H1 (cell line): ENCODE data around the gene ZCCHC10. TPM values are rescaled to one million over a fixed set of nuclear protein-coding genes. Genes with fewer than 3 reads are reported as not detected.

ENCODE experiments used
- CTCF ChIA-PET: fragments of 300-600 bp; sonication (Branson Sonifier 250); formaldehyde crosslinking; loops from one replicate; lab custom pipeline; 2021; ENCODE audit not compliant: partially characterized antibody; lab: Charles Lee
- POLR2A ChIA-PET: fragments of 300-600 bp; sonication (Branson Sonifier 250); formaldehyde crosslinking; loops from one replicate; lab custom pipeline; 2021; ENCODE audit warnings: inconsistent platforms; ENCODE audit not compliant: partially characterized antibody; lab: Charles Lee
- DNase-seq, 2 experiments: peaks; one replicate each; pipeline versions ENCODE4 v3.0.0 to v3.0.0-alpha.2; 2010 to 2022; ENCODE audit warnings: low spot score in 2 of 2, low read depth in 1 of 2, mixed read lengths in 1 of 2
- FAIRE-seq: peaks from 2 replicates; lab custom pipeline; 2011; peaks lifted over from hg19 to GRCh38; lab: Jason Lieb, UNC
- H2AFZ ChIP-seq: 2 replicates; pipeline ENCODE4 v1.8.1; 2012; ENCODE audit warnings: low read length, inconsistent platforms
- H2AK5ac ChIP-seq: 2 replicates; pipeline ENCODE4 v1.6.1; 2013; ENCODE audit warnings: low read depth, low read length
- H2BK120ac ChIP-seq: replicated peaks from 2 replicates; pipeline ENCODE3; 2013; ENCODE audit warnings: low read depth, low read length, inconsistent platforms
- H2BK12ac ChIP-seq: 2 replicates; pipeline ENCODE4 v1.6.1; 2013; ENCODE audit warnings: low read depth, low read length
- H2BK15ac ChIP-seq: 2 replicates; pipeline ENCODE4 v1.6.1; 2013; ENCODE audit warnings: low read length
- H2BK20ac ChIP-seq: 2 replicates; pipeline ENCODE4 v1.6.1; 2013; ENCODE audit warnings: low read length
- H2BK5ac ChIP-seq: 2 replicates; pipeline ENCODE4 v1.6.1; 2013; ENCODE audit warnings: low read depth, low read length
- H3K14ac ChIP-seq: 2 replicates; pipeline ENCODE4 v1.6.1; 2013; ENCODE audit warnings: inconsistent platforms; ENCODE audit not compliant: insufficient read length
- H3K18ac ChIP-seq: 2 replicates; pipeline ENCODE4 v1.6.1; 2013; ENCODE audit warnings: low read length; ENCODE audit errors: extremely low read depth
- H3K23ac ChIP-seq: 2 replicates; pipeline ENCODE4 v1.6.1; 2013; ENCODE audit warnings: inconsistent platforms; ENCODE audit not compliant: insufficient read length
- H3K23me2 ChIP-seq: 2 replicates; pipeline ENCODE4 v1.6.1; 2013; ENCODE audit warnings: low read depth, low read length
- H3K27ac ChIP-seq: 2 replicates; pipeline ENCODE4 v1.6.1; 2011; ENCODE audit warnings: low read depth, low read length, inconsistent platforms
- H3K27me3 ChIP-seq, 4 experiments: replicated peaks in 1 of 4; 1 replicate in 1 of 4; 2 replicates in 3 of 4; pipeline versions ENCODE4 v1.6.1 to v1.8.1; 2011 to 2013; ENCODE audit warnings: low read length in 3 of 4, mild to moderate bottlenecking in 3 of 4, inconsistent platforms in 2 of 4, mixed read lengths in 2 of 4, moderate library complexity in 1 of 4; ENCODE audit not compliant: control insufficient read depth in 3 of 4, insufficient read depth in 3 of 4; ENCODE audit errors: extremely low read depth in 1 of 4
- H3K36me3 ChIP-seq, 4 experiments: 2 replicates each; pipeline versions ENCODE4 v1.6.1 to v1.8.1; 2011 to 2013; ENCODE audit warnings: mild to moderate bottlenecking in 4 of 4, low read length in 3 of 4, moderate library complexity in 2 of 4, control low read depth in 1 of 4, inconsistent platforms in 1 of 4; ENCODE audit not compliant: insufficient read depth in 4 of 4, control insufficient read depth in 2 of 4
- H3K4ac ChIP-seq: replicated peaks from 2 replicates; pipeline ENCODE3; 2013; ENCODE audit warnings: low read length, low read depth, mixed read lengths, inconsistent platforms; ENCODE audit not compliant: insufficient read length
- H3K4me1 ChIP-seq, 4 experiments: replicated peaks in 1 of 4; 1 replicate in 1 of 4; 2 replicates in 3 of 4; pipeline versions ENCODE4 v1.6.1 to v1.8.1; 2011 to 2013; ENCODE audit warnings: low read length in 3 of 4, inconsistent platforms in 2 of 4, mixed read lengths in 1 of 4; ENCODE audit not compliant: insufficient read depth in 4 of 4, control insufficient read depth in 3 of 4
- H3K4me2 ChIP-seq, 2 experiments: 2 replicates each; pipeline versions ENCODE4 v1.6.1 to v1.8.1; 2011 to 2013; ENCODE audit warnings: low read depth in 2 of 2, low read length in 2 of 2, control low read depth in 1 of 2, inconsistent platforms in 1 of 2, mild to moderate bottlenecking in 1 of 2; ENCODE audit not compliant: insufficient read depth in 1 of 2
- H3K4me3 ChIP-seq, 4 experiments: fragments of 200-600, 300-600 bp in 1 of 4; sonication (generic), shearing (Covaris generic), sonication (Bioruptor Twin) in 1 of 4; 2 replicates each; pipeline versions ENCODE4 v1.5.1 to v1.8.1; 2011 to 2016; ENCODE audit warnings: low read length in 4 of 4, low read depth in 3 of 4, control low read depth in 2 of 4, inconsistent platforms in 2 of 4, mild to moderate bottlenecking in 2 of 4, mixed read lengths in 1 of 4, moderate library complexity in 1 of 4; ENCODE audit not compliant: insufficient read depth in 2 of 4; ENCODE audit errors: extremely low read depth in 1 of 4
- H3K56ac ChIP-seq: replicated peaks from 2 replicates; pipeline ENCODE3; 2013; ENCODE audit warnings: low read depth, mild to moderate bottlenecking, mixed read lengths, low read length, inconsistent platforms; ENCODE audit not compliant: insufficient read length
- H3K79me1 ChIP-seq: 2 replicates; pipeline ENCODE4 v1.6.1; 2013; ENCODE audit warnings: low read depth, low read length, control low read depth
- H3K79me2 ChIP-seq, 2 experiments: 2 replicates each; pipeline versions ENCODE4 v1.6.1 to v1.8.1; 2012 to 2013; ENCODE audit warnings: low read length in 2 of 2, mild to moderate bottlenecking in 2 of 2, inconsistent platforms in 1 of 2; ENCODE audit not compliant: insufficient read depth in 2 of 2, control insufficient read depth in 1 of 2
- H3K9ac ChIP-seq, 4 experiments: replicated peaks in 1 of 4; 1 replicate in 1 of 4; 2 replicates in 3 of 4; pipeline versions ENCODE4 v1.6.1 to v1.8.1; 2011 to 2013; ENCODE audit warnings: low read depth in 3 of 4, low read length in 3 of 4, control low read depth in 2 of 4, mild to moderate bottlenecking in 2 of 4, moderate library complexity in 2 of 4, inconsistent platforms in 1 of 4; ENCODE audit errors: extremely low read depth in 1 of 4
- H3K9me3 ChIP-seq, 2 experiments: 2 replicates each; pipeline versions ENCODE4 v1.6.1 to v1.8.1; 2012 to 2013; ENCODE audit warnings: mild to moderate bottlenecking in 2 of 2, moderate library complexity in 2 of 2, control low read depth in 1 of 2, inconsistent platforms in 1 of 2, low read depth in 1 of 2, low read length in 1 of 2, mixed read lengths in 1 of 2; ENCODE audit not compliant: insufficient read depth in 2 of 2
- H4K20me1 ChIP-seq, 2 experiments: replicated peaks in 1 of 2; 2 replicates each; pipeline versions ENCODE3 to v1.8.1; 2011 to 2013; ENCODE audit warnings: inconsistent platforms in 2 of 2, low read length in 2 of 2, mild to moderate bottlenecking in 1 of 2; ENCODE audit not compliant: insufficient read depth in 2 of 2, control insufficient read depth in 1 of 2
- H4K5ac ChIP-seq: 2 replicates; pipeline ENCODE4 v1.6.1; 2013; ENCODE audit warnings: low read length, low read depth, mixed read lengths, inconsistent platforms; ENCODE audit not compliant: insufficient read length
- H4K8ac ChIP-seq: 2 replicates; pipeline ENCODE4 v1.8.0; 2013; ENCODE audit warnings: mild to moderate bottlenecking, moderate library complexity, low read length, inconsistent platforms; ENCODE audit not compliant: insufficient read depth; ENCODE audit errors: extremely low read depth
- H4K91ac ChIP-seq: replicated peaks from 2 replicates; pipeline ENCODE3; 2013; ENCODE audit warnings: low read length, mixed read lengths, inconsistent platforms; ENCODE audit not compliant: insufficient read length
- BACH1 ChIP-seq: IDR thresholded peaks from 2 replicates; pipeline ENCODE4 v1.6.1; 2012; ENCODE audit warnings: low read length, improper control_type of control experiment
- CEBPB ChIP-seq: IDR thresholded peaks from 2 replicates; pipeline ENCODE4 v1.6.1; 2012; ENCODE audit warnings: low read depth, low read length
- NRF1 ChIP-seq: IDR thresholded peaks from 2 replicates; pipeline ENCODE4 v1.6.1; 2011; ENCODE audit warnings: mild to moderate bottlenecking, low read depth, low read length, improper control_type of control experiment
- WGBS, 2 experiments: shearing (Covaris generic) in 1 of 2; methylation state at CpG; one replicate each; pipeline versions ENCODE4 v1.1.6 to v1.1.7; 2013 to 2015; ENCODE audit warnings: low lambda C conversion rate in 2 of 2, mixed read lengths in 2 of 2, inconsistent platforms in 1 of 2, low coverage in 1 of 2, missing lambda C conversion rate in 1 of 2; ENCODE audit not compliant: insufficient replicate concordance in 2 of 2, insufficient coverage in 1 of 2, insufficient read length in 1 of 2; ENCODE audit errors: extremely low coverage in 1 of 2, missing lambda C conversion rate in 1 of 2; 5-methylcytosine and 5-hydroxymethylcytosine counted together
- polyA plus RNA-seq, 7 experiments: library from polyadenylated mRNA; depleted of rRNA in 3 of 7; stranded (reverse) in 5 of 7; unstranded in 2 of 7; fragments of >200 nt in 5 of 7; fragments of 200-250 nt in 2 of 7; gene quantifications; 1 replicate in 5 of 7; 2 replicates in 1 of 7; 4 replicates in 1 of 7; pipeline versions ENCODE4 v1.2.1 to v1.2.3, GENCODE V29; 2011 to 2013; ENCODE audit warnings: missing spikeins in 2 of 7, mixed read lengths in 2 of 7
- total RNA-seq: library from RNA; stranded (reverse); fragmentation: NEBNext Ultra II Directional; extraction: Animal tissue kit (Norgen Biotek cat#: 25700); gene quantifications from 2 replicates; pipeline ENCODE4 v1.2.1, GENCODE V29; 2021

ZCCHC10 gene
- total and polyA plus RNA-seq, 2 of the 8 experiments (the other 6 are each of a cell fraction or from before 2014, with no cell fraction given) = 22.4 to 32.9 TPM

GRCh38 chr5:133047404-133047803 lies 21.1 kb upstream of the ZCCHC10 start:
- no peak overlapping the region for H4K5ac ChIP-seq
- no peak overlapping the region for H3K4me2 ChIP-seq
- H4K20me1 ChIP-seq = peaks cover 0 to under 1% of the 10 kb centered on the region in 2 experiments
- TF ChIP-seq NRF1 (no peak), CEBPB (no peak), BACH1 (no peak)
- no peak overlapping the region; the same call in 1 of the 2 replicates for H2BK12ac ChIP-seq
- no peaks in the 10 kb centered on the region for H3K79me1 ChIP-seq
- WGBS, 2 experiments = 87% methylated on average over 8 of the region's 19 CpGs; no CpG with 5 or more reads in 1 of the 2 experiments
- H3K79me2 ChIP-seq = peaks cover 2 to 5% of the 10 kb centered on the region in 2 experiments
- no peak overlapping the region for H2BK20ac ChIP-seq
- no peaks in the 10 kb centered on the region for H3K27me3 ChIP-seq
- peaks cover 8% of the 10 kb centered on the region for H3K23me2 ChIP-seq
- H2BK5ac ChIP-seq = no peak overlapping the region
- H3K27ac ChIP-seq = no peak overlapping the region
- no peak overlapping the region for H4K91ac ChIP-seq
- no peak overlapping the region for H3K56ac ChIP-seq
- FAIRE-seq (no peak), DNase-seq (no peak)
- H2BK15ac ChIP-seq = no peak overlapping the region; the same call in 1 of the 2 replicates
- H3K4me3 ChIP-seq = no peak overlapping the region
- peak overlapping the region; percentile 54; the same call in 1 of the 2 replicates for H4K8ac ChIP-seq
- POLR2A ChIA-PET = interaction anchor here (0.6 to 6.6 kb wide), 7 partner anchors 9 to 86 kb away, joined by 3 to 104 read pairs (median 5); partner anchors contain the start of genes AFF4 and ZCCHC10
- no peak overlapping the region for H2AK5ac ChIP-seq
- CTCF ChIA-PET = no interaction called here
- H3K36me3 ChIP-seq = no peaks in the 10 kb centered on the region
- H3K4me1 ChIP-seq = peaks cover 0 to 2% (median 2%) of the 10 kb centered on the region in 4 experiments; a peak in 3 of 7 replicates
- no peak overlapping the region for H3K9ac ChIP-seq
- no peak overlapping the region for H2AFZ ChIP-seq
- H2BK120ac ChIP-seq = no peak overlapping the region
- H3K23ac ChIP-seq = no peak overlapping the region
- no peaks in the 10 kb centered on the region for H3K9me3 ChIP-seq
- H3K4ac ChIP-seq = no peak overlapping the region
- H3K14ac ChIP-seq = no peak overlapping the region
- H3K18ac ChIP-seq = no peak overlapping the region
